Measurements from ENCODE around the gene FNBP1L.
"Not testable (repeated sequence)": the region's sequence is repeated elsewhere in the genome, so short reads cannot be mapped to it uniquely, and the experiment has no call there.

The FNBP1L gene

GRCh38 chr1:93450321-93450720 lies 2.4 kb downstream of the FNBP1L start:
- TF ChIP-seq CTCF (conservative IDR thresholded peaks at IDR 0.05): no peak
- no peak for TF ChIP-seq ZFX (IDR thresholded peaks at IDR 0.05)
- H3K27ac ChIP-seq: no peak overlapping the region

GRCh38 chr1:93453911-93454310 lies 6.0 kb downstream of the FNBP1L start:
- no peak for TF ChIP-seq CTCF (conservative IDR thresholded peaks at IDR 0.05)
- H3K27ac ChIP-seq: no peak overlapping the region

GRCh38 chr1:93459126-93459525 lies 11.2 kb downstream of the FNBP1L start:
- no peak overlapping the region for H3K27ac ChIP-seq
- TF ChIP-seq CTCF (conservative IDR thresholded peaks at IDR 0.05) (no peak), ZFX (IDR thresholded peaks at IDR 0.05) (no peak)

GRCh38 chr1:93461236-93461635 lies 13.3 kb downstream of the FNBP1L start:
- no peak for TF ChIP-seq CTCF (conservative IDR thresholded peaks at IDR 0.05)
- TF ChIP-seq ZFX (IDR thresholded peaks at IDR 0.05): no peak
- H3K27ac ChIP-seq: no peak overlapping the region

- TF ChIP-seq CTCF (conservative IDR thresholded peaks at IDR 0.05) (no peak), ZFX (IDR thresholded peaks at IDR 0.05) (no peak)
- H3K27ac ChIP-seq: no peak overlapping the region
Observed at GRCh38 chr1:93463960-93464359, 16.0 kb downstream of the FNBP1L start.

- H3K27ac ChIP-seq: not testable (repeated sequence)
Observed at GRCh38 chr1:93465371-93466082, 17.6 kb downstream of the FNBP1L start.

GRCh38 chr1:93467606-93468005 lies 19.7 kb downstream of the FNBP1L start:
- H3K27ac ChIP-seq: no peak overlapping the region
- TF ChIP-seq ZFX (IDR thresholded peaks at IDR 0.05) (no peak), CTCF (conservative IDR thresholded peaks at IDR 0.05) (no peak)

- H3K27ac ChIP-seq: no peak overlapping the region
- no peak for TF ChIP-seq CTCF (conservative IDR thresholded peaks at IDR 0.05)
- TF ChIP-seq ZFX (IDR thresholded peaks at IDR 0.05): no peak
Observed at GRCh38 chr1:93468662-93469061, 20.7 kb downstream of the FNBP1L start.

- H3K27ac ChIP-seq: not testable (repeated sequence)
Observed at GRCh38 chr1:93469223-93469622, 21.3 kb downstream of the FNBP1L start.

Data from C4-2B (cell line).